ENCODE results near the gene EHD1. TPM values are rescaled to one million over a fixed set of nuclear protein-coding genes. Genes with fewer than 3 reads are reported as not detected.

The EHD1 gene
- 10 to 100 TPM; 14.3 to 87.8 (median 42.2) TPM for total RNA-seq
- polyA plus RNA-seq, result 10 to 100 TPM; 14.5 to 14.8 TPM
- long read RNA-seq, donor 1, full-length matches to known transcripts, result 83 of 156 reads
- long read RNA-seq, donor 1, partial matches to known transcripts, result 14 of 156 reads
- long read RNA-seq, donor 1, other reads (novel, unspliced or antisense), result 59 of 156 reads
- long read RNA-seq, donor 2, full-length matches to known transcripts, result 9 of 9 reads
- long read RNA-seq, donor 2, partial matches to known transcripts, result 0 of 9 reads
- long read RNA-seq, donor 2, other reads (novel, unspliced or antisense), result 0 of 9 reads
- long read RNA-seq, donor 3, full-length matches to known transcripts, result 44 of 89 reads
- long read RNA-seq, donor 3, partial matches to known transcripts, result 16 of 89 reads
- long read RNA-seq, donor 3, other reads (novel, unspliced or antisense), result 29 of 89 reads

GRCh38 chr11:64878494-64879243 lies at the start of gene EHD1:
Gene EHD1, minus strand, starts transcription at chr11:64878621. Its CDS starts 157 bp downstream, at chr11:64878464.
- Histone ChIP-seq H3K4me3 (peak within 1 kb of the TSS; percentile 59), H3K9me3 (no peaks in the 10 kb centered on the region), H3K36me3 (no peaks in the 10 kb centered on the region), H3K27ac (peak within 1 kb of the TSS in 1 of 2 donors; percentile 72), H3K27me3 (no peaks in the 10 kb centered on the region), H3K4me1 (ENCODE audit: insufficient read depth) (peaks cover 12% of the 10 kb centered on the region)
- WGBS, 3 donors, result 0 to 1% (median 0%) methylated on average over 55 to 75 of the region's 75 CpGs
- peak; percentile 55 to 81 (median 73) for TF ChIP-seq CTCF (IDR thresholded peaks at IDR 0.05)
- no peak for TF ChIP-seq EP300 (IDR thresholded peaks at IDR 0.05)
- TF ChIP-seq POLR2A (IDR thresholded peaks at IDR 0.05), result peak; percentile 92
- peak; percentile 99 to 100 (median 99) for DNase-seq
- intact Hi-C loops (cut with DNase I), result no loop called here

- intact Hi-C loops (cut with DNase I), result no loop called here
- Histone ChIP-seq H3K36me3 (no peaks in the 10 kb centered on the region), H3K4me3 (no peak overlapping the region), H3K4me1 (ENCODE audit: insufficient read depth) (no peaks in the 10 kb centered on the region), H3K27me3 (no peaks in the 10 kb centered on the region), H3K27ac (no peak overlapping the region), H3K9me3 (no peaks in the 10 kb centered on the region)
- TF ChIP-seq POLR2A (IDR thresholded peaks at IDR 0.05), result no peak
- DNase-seq, result peak in 2 of 5 donors; percentile 35 to 43
- WGBS, 3 donors, result 84 to 87% (median 86%) methylated on average over 22 of the region's 22 CpGs
Measured at GRCh38 chr11:64926689-64927088, 48.3 kb upstream of the EHD1 start.

GRCh38 chr11:64925536-64926436 lies 47.4 kb upstream of the EHD1 start:
- no peaks in the 10 kb centered on the region for H3K9me3 ChIP-seq
- peak in 3 of 5 donors; percentile 52 to 55 (median 53) for DNase-seq
- H3K27me3 ChIP-seq, result no peaks in the 10 kb centered on the region
- peak overlapping the region; percentile 98 for H3K4me3 ChIP-seq
- 52 to 57% (median 52%) methylated on average over 23 to 24 of the region's 24 CpGs for WGBS, 3 donors
- no peaks in the 10 kb centered on the region for H3K36me3 ChIP-seq
- intact Hi-C loops (cut with DNase I), result no loop called here
- H3K27ac ChIP-seq, result no peak overlapping the region
- no peaks in the 10 kb centered on the region for H3K4me1 ChIP-seq (ENCODE audit: insufficient read depth)
- no peak for TF ChIP-seq EP300 (IDR thresholded peaks at IDR 0.05)
- no peak for TF ChIP-seq POLR2A (IDR thresholded peaks at IDR 0.05)
- no peak for TF ChIP-seq CTCF (IDR thresholded peaks at IDR 0.05)

GRCh38 chr11:64924910-64925284 lies 46.5 kb upstream of the EHD1 start:
- no peaks in the 10 kb centered on the region for H3K27me3 ChIP-seq
- no peaks in the 10 kb centered on the region for H3K36me3 ChIP-seq
- peak overlapping the region in 1 of 2 donors; percentile 11 for H3K27ac ChIP-seq
- intact Hi-C loops (cut with DNase I), result loop anchor here in 1 of 4 donors (1.0 kb wide), 1 partner anchor 88 kb away; no protein-coding TSS in a partner anchor
- TF ChIP-seq EP300 (IDR thresholded peaks at IDR 0.05) (no peak), POLR2A (IDR thresholded peaks at IDR 0.05) (no peak), CTCF (IDR thresholded peaks at IDR 0.05) (no peak)
- DNase-seq, result peak in 2 of 5 donors; percentile 55 to 62
- no peaks in the 10 kb centered on the region for H3K4me1 ChIP-seq (ENCODE audit: insufficient read depth)
- peak overlapping the region; percentile 98 for H3K4me3 ChIP-seq
- H3K9me3 ChIP-seq, result no peaks in the 10 kb centered on the region
- WGBS, 3 donors, result 0 to 3% (median 0%) methylated on average over 15 to 24 of the region's 24 CpGs

Data from ovary (tissue), 10 donors.